GM23338 (cell line): Measurements from ENCODE around the gene GART. TPM values are rescaled to one million over a fixed set of nuclear protein-coding genes. Genes with fewer than 3 reads are reported as not detected.
A peak's percentile ranks its signal among the peaks of the same experiment; 100 is the strongest.

Experiments used
- ATAC-seq: fragments of 200-7000 bp; cut with Tn5 transposase; 3 replicates; pipeline ENCODE4 v1.9.1; 2020
- DNase-seq: peaks from one replicate; pipeline ENCODE4 v3.0.0-alpha.2; 2015; ENCODE audit warnings: low spot score
- H2AFZ ChIP-seq: fragments of 200-600 bp; sonication (generic); 2 replicates; pipeline ENCODE4 v1.8.0; 2016; ENCODE audit warnings: antibody characterized with exemption, mild to moderate bottlenecking, moderate library complexity
- H3F3A ChIP-seq: fragments of 200-600 bp; sonication (generic); replicated peaks from 2 replicates; pipeline ENCODE4 v1.8.0; 2017; ENCODE audit warnings: antibody characterized with exemption, mixed run types, low read depth
- H3K27ac ChIP-seq: fragments of 200-600 bp; sonication (generic); 2 replicates; pipeline ENCODE4 v1.6.1; 2016; ENCODE audit warnings: low read depth
- H3K27me3 ChIP-seq: fragments of 200-600 bp; sonication (generic); 2 replicates; pipeline ENCODE4 v1.8.0; 2016; ENCODE audit warnings: mild to moderate bottlenecking, mixed run types, moderate library complexity; ENCODE audit not compliant: insufficient read depth
- H3K36me3 ChIP-seq: fragments of 200-600 bp; sonication (generic); 2 replicates; pipeline ENCODE4 v1.8.0; 2016; ENCODE audit warnings: mild to moderate bottlenecking; ENCODE audit not compliant: insufficient read depth
- H3K4me1 ChIP-seq: fragments of 200-600 bp; sonication (generic); 2 replicates; pipeline ENCODE4 v1.8.0; 2016; ENCODE audit warnings: mild to moderate bottlenecking, moderate library complexity; ENCODE audit not compliant: insufficient read depth
- H3K4me2 ChIP-seq: fragments of 200-600 bp; sonication (generic); 2 replicates; pipeline ENCODE4 v1.7.1; 2017; ENCODE audit warnings: mixed run types
- H3K4me3 ChIP-seq: fragments of 200-600 bp; sonication (generic); 2 replicates; pipeline ENCODE4 v1.6.1; 2016; ENCODE audit warnings: mixed run types
- H3K79me2 ChIP-seq: fragments of 200-600 bp; sonication (generic); replicated peaks from 2 replicates; pipeline ENCODE4 v1.8.0; 2017; ENCODE audit warnings: mild to moderate bottlenecking; ENCODE audit not compliant: insufficient read depth
- H3K9me2 ChIP-seq: fragments of 200-600 bp; sonication (generic); 2 replicates; pipeline ENCODE4 v1.8.0; 2017; ENCODE audit not compliant: insufficient read depth
- H4K20me1 ChIP-seq: fragments of 200-600 bp; sonication (generic); replicated peaks from 2 replicates; pipeline ENCODE4 v1.8.0; 2017; ENCODE audit warnings: mild to moderate bottlenecking; ENCODE audit not compliant: insufficient read depth
- H3K27ac Mint-ChIP-seq: 2 replicates; pipeline ENCODE4 v1.8.0; 2020; ENCODE audit warnings: inconsistent platforms, mild to moderate bottlenecking, moderate library complexity, mixed read lengths
- H3K27me3 Mint-ChIP-seq: 3 replicates; pipeline ENCODE4 v1.8.0; 2022; ENCODE audit warnings: low read depth, mild to moderate bottlenecking, moderate library complexity, mixed read lengths, inconsistent platforms; ENCODE audit not compliant: insufficient read depth, poor library complexity
- H3K36me3 Mint-ChIP-seq: 3 replicates; pipeline ENCODE4 v1.8.0; 2021; ENCODE audit warnings: low read depth, mild to moderate bottlenecking, inconsistent platforms, moderate library complexity, mixed read lengths
- H3K4me1 Mint-ChIP-seq: 3 replicates; pipeline ENCODE4 v1.8.0; 2020; ENCODE audit warnings: mild to moderate bottlenecking, inconsistent platforms, mixed read lengths
- H3K4me3 Mint-ChIP-seq: 3 replicates; pipeline ENCODE4 v1.8.0; 2021; ENCODE audit warnings: moderate library complexity, mild to moderate bottlenecking, inconsistent platforms, mixed read lengths
- H3K9me3 Mint-ChIP-seq: 3 replicates; pipeline ENCODE4 v1.8.0; 2020; ENCODE audit warnings: moderate library complexity, mild to moderate bottlenecking, inconsistent platforms, mixed read lengths
- CREB1 ChIP-seq: fragments of 250-450 bp; sonication (Bioruptor Pico); IDR thresholded peaks from 2 replicates; pipeline ENCODE4 v1.5.0; 2020; ENCODE audit warnings: low read depth, mild to moderate bottlenecking, moderate library complexity
- EZH2 ChIP-seq: fragments of 200-600 bp; sonication (generic); IDR thresholded peaks from one replicate; pipeline ENCODE4 v1.8.0; 2017; ENCODE audit warnings: antibody characterized with exemption, mild to moderate bottlenecking, low read depth; ENCODE audit not compliant: unreplicated experiment
- EZH2phosphoT487 ChIP-seq: fragments of 200-600 bp; sonication (generic); IDR thresholded peaks from one replicate; pipeline ENCODE4 v1.8.1; 2018; ENCODE audit warnings: antibody characterized with exemption; ENCODE audit not compliant: unreplicated experiment
- JUNB ChIP-seq: IDR thresholded peaks from one replicate; pipeline ENCODE4 v1.6.1; 2016; ENCODE audit warnings: antibody characterized with exemption; ENCODE audit not compliant: unreplicated experiment
- NANOG ChIP-seq: IDR thresholded peaks from 2 replicates; pipeline ENCODE4 v1.6.1; 2016; ENCODE audit warnings: antibody characterized with exemption, borderline replicate concordance
- POLR2AphosphoS5 ChIP-seq: IDR thresholded peaks from 2 replicates; pipeline ENCODE4 v1.6.1; 2016; ENCODE audit warnings: antibody characterized with exemption, low read depth
- REST ChIP-seq: IDR thresholded peaks from one replicate; pipeline ENCODE4 v1.6.1; 2018; ENCODE audit warnings: antibody characterized with exemption; ENCODE audit not compliant: unreplicated experiment
- STAT1 ChIP-seq: IDR thresholded peaks from one replicate; pipeline ENCODE4 v1.6.1; 2016; ENCODE audit warnings: antibody characterized with exemption; ENCODE audit not compliant: unreplicated experiment
- ZNF114 ChIP-seq: fragments of 250-450 bp; sonication (Bioruptor Pico); IDR thresholded peaks from 2 replicates; pipeline ENCODE4 v1.5.0; 2020; ENCODE audit warnings: mild to moderate bottlenecking, moderate library complexity
- polyA plus RNA-seq: library from polyadenylated mRNA; unstranded; fragments of >200 nt; fragmentation: Nextera tagmentation; extraction: Ambion mirVana; gene quantifications from 2 replicates; pipeline ENCODE4 v1.2.1, GENCODE V29; 2016
- total RNA-seq: library from RNA; depleted of rRNA; stranded (reverse); fragments of >200 nt; shearing (Covaris generic); gene quantifications from 2 replicates; pipeline ENCODE4 v1.2.3, GENCODE V29; 2014
- TF ChIP-seq, protein P1 (sequence below): IDR thresholded peaks from 2 replicates; pipeline ENCODE4 v1.6.1; 2016; ENCODE audit warnings: antibody characterized with exemption

Gene GART
- total and polyA plus RNA-seq, 2 experiments from 2014 or later: 87.6 to 224 TPM

DNA sequence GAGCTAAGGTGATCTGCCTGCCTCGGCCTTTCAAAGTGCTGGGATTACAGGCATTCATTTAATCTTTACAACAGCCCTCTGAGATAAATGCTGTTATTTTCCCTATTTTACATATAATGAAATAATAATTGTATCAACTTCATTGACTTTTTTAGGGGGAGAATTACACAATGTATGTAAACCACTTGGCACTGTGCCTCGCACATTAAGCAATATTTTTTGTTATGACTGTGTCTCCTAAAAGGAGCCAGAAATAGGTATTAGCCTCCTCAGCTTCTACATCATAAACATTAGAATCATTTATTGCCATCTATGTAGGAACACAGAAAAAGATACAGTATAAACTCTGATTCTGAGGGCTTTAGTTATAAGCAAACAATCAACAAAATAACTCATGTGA lies 49.3 kb downstream of the GART start:
- H3K79me2 ChIP-seq: peaks cover 5% of the 10 kb centered on the region; the same call in 1 of the 2 replicates
- H3K27me3 ChIP-seq: no peaks in the 10 kb centered on the region
- Mint-ChIP-seq H3K9me3 (no peaks in the 10 kb centered on the region), H3K4me3 (peak overlapping the region; percentile 86; the same call in 2 of the 3 replicates), H3K36me3 (peaks cover 10% of the 10 kb centered on the region; the same call in 1 of the 3 replicates), H3K27me3 (peaks cover 11% of the 10 kb centered on the region), H3K27ac (no peak overlapping the region), H3K4me1 (peaks cover 17% of the 10 kb centered on the region)
- DNase-seq: no peak
- no peaks in the 10 kb centered on the region for H4K20me1 ChIP-seq
- peaks cover 5% of the 10 kb centered on the region for H3K4me1 ChIP-seq
- peaks cover 8% of the 10 kb centered on the region; the same call in 1 of the 2 replicates for H3F3A ChIP-seq
- no peaks in the 10 kb centered on the region for H3K9me2 ChIP-seq
- H3K36me3 ChIP-seq: no peaks in the 10 kb centered on the region
- TF ChIP-seq, protein P1, sequence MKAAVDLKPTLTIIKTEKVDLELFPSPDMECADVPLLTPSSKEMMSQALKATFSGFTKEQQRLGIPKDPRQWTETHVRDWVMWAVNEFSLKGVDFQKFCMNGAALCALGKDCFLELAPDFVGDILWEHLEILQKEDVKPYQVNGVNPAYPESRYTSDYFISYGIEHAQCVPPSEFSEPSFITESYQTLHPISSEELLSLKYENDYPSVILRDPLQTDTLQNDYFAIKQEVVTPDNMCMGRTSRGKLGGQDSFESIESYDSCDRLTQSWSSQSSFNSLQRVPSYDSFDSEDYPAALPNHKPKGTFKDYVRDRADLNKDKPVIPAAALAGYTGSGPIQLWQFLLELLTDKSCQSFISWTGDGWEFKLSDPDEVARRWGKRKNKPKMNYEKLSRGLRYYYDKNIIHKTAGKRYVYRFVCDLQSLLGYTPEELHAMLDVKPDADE: no peak
- TF ChIP-seq REST (no peak), CREB1 (CRISPR knock-in tag) (no peak), JUNB (no peak), ZNF114 (CRISPR knock-in tag) (no peak), EZH2phosphoT487 (no peak), STAT1 (no peak), EZH2 (no peak)
- no peak for ATAC-seq
- no peak overlapping the region for H3K4me3 ChIP-seq
- no peak overlapping the region for H3K27ac ChIP-seq
- H2AFZ ChIP-seq: no peak overlapping the region
- no peak overlapping the region for H3K4me2 ChIP-seq

DNA sequence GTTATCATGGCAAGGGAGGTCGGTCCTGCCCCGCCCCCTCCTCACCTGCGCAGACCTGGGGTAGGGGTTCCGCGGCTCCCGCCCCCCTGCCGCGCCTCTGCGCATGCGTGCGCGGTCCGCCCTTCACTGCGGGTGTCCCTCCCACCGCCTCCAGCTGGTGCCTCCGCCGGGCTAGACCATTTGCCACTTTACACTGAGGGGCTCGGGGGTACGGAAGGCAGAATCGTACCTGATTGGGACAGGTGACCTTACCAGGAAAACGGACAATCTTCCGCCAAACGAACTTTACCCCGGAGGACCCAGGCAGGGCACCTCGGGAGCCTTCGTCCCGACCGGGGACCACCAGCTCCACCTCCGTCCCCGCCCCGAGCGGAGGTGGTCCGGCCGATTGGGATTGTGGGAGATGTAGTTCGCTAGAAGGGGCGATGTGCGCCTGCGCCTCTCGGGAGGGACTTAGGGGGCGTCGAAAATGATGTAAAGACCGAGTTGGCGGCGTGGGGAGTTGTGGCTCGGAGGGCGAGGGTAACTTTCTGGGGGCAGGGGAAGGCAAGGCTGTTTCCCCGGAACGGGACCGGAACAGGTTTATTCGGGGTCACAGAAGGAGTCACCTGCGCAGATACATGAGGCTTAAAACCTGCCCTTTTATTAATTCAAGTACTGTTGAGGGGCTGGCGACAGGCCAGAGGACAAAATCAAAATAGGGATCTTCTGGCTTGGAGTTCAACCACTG lies 50.4 kb downstream of the GART start, which contains the start of gene DNAJC28:
DNAJC28 (minus strand) TSS at position 344 of the 730 bp plus-strand sequence. CDS start 2,323 bp downstream, outside the sequence.
- Histone ChIP-seq H2AFZ (peak within 1 kb of the TSS; percentile 97), H3F3A (peaks cover 5% of the 10 kb centered on the region; the same call in 1 of the 2 replicates), H3K27ac (peak within 1 kb of the TSS; percentile 83; the same call in 1 of the 2 replicates), H3K36me3 (no peaks in the 10 kb centered on the region), H3K4me2 (peak within 1 kb of the TSS; percentile 80), H3K9me2 (no peaks in the 10 kb centered on the region), H3K4me1 (peaks cover 5% of the 10 kb centered on the region), H3K79me2 (peaks cover 5% of the 10 kb centered on the region; the same call in 1 of the 2 replicates), H3K27me3 (no peaks in the 10 kb centered on the region), H3K4me3 (peak within 1 kb of the TSS; percentile 97), H4K20me1 (no peaks in the 10 kb centered on the region)
- peak; percentile 99 for DNase-seq
- peak; percentile 93 for ATAC-seq
- TF ChIP-seq POLR2AphosphoS5 (peak; percentile 89), JUNB (peak; percentile 86), NANOG (no peak)
- TF ChIP-seq, protein P1: peak; percentile 87
- Mint-ChIP-seq H3K4me3 (peak within 1 kb of the TSS; percentile 86), H3K27ac (peak within 1 kb of the TSS; percentile 85), H3K36me3 (peaks cover 10% of the 10 kb centered on the region; the same call in 1 of the 3 replicates), H3K27me3 (peaks cover 11% of the 10 kb centered on the region), H3K9me3 (no peaks in the 10 kb centered on the region), H3K4me1 (peaks cover 15% of the 10 kb centered on the region)
